Measurements from ENCODE around the gene POU3F4. TPM values are rescaled to one million over a fixed set of nuclear protein-coding genes. Genes with fewer than 3 reads are reported as not detected.

POU3F4 gene
- total and polyA plus RNA-seq, 2 of the 4 experiments (the other 2 are of a cell fraction), result not detected

DNA sequence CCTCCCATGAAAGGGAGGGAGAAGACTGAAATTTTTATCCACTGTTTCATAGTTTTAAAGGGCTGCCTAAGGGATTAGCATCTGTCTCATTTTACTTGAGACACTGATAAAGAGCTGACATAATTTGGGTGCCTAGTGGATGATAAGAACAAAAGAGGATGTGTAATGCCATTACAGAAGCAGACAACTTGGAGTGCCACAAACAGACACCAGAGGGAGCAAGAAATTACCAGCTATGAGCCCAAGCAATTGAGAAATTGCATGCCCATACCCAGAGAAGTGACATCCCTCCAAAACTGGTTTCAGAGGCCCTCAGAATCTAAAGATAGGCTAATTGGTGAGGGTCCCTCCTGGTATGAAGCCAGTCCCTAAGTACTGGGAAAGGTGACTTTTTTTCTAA lies 38.5 kb upstream of the POU3F4 start:
- no peak overlapping the region for H3K23ac ChIP-seq (ENCODE audit: low read depth, low read length)
- no peak overlapping the region for H3K4me2 ChIP-seq (ENCODE audit: low read depth, low read length)
- H3K9me3 ChIP-seq (ENCODE audit: control insufficient read depth, insufficient read depth, low read length), result no peaks in the 10 kb centered on the region
- no peaks in the 10 kb centered on the region for H3K4me1 ChIP-seq (ENCODE audit: control insufficient read depth, insufficient read depth, low read length)
- H4K8ac ChIP-seq (ENCODE audit: low read depth in 2 of 2, low read length in 2 of 2), result no peak overlapping the region
- no peak overlapping the region for H2AK5ac ChIP-seq (ENCODE audit: low read depth, low read length)
- H4K20me1 ChIP-seq (ENCODE audit: insufficient read depth, low read length), result no peaks in the 10 kb centered on the region
- no peak overlapping the region for H3K18ac ChIP-seq (ENCODE audit: low read depth, low read length)
- H3K36me3 ChIP-seq (ENCODE audit: control insufficient read depth, insufficient read depth, low read length), result no peaks in the 10 kb centered on the region
- H2BK120ac ChIP-seq (ENCODE audit: low read depth, low read length), result no peak overlapping the region
- ChIA-PET CTCF (no interaction called here), POLR2A (ENCODE audit: unreplicated experiment) (no interaction called here)
- H3K27me3 ChIP-seq (ENCODE audit: control insufficient read depth, insufficient read depth, low read length), result no peaks in the 10 kb centered on the region
- ATAC-seq (ENCODE audit: low read depth) (no peak), DNase-seq (peak; percentile 1)
- no TSS peak for BruUV-seq (replicated peaks)
- no peak overlapping the region for H4K5ac ChIP-seq (ENCODE audit: low read depth, low read length)
- H3K27ac ChIP-seq (ENCODE audit: insufficient read depth, low read length), result no peak overlapping the region
- no peak overlapping the region for H2BK20ac ChIP-seq (ENCODE audit: low read depth, low read length)
- H3K56ac ChIP-seq (ENCODE audit: extremely low read depth, insufficient read depth, low read length), result no peak overlapping the region
- H2BK5ac ChIP-seq (ENCODE audit: low read depth, low read length, poor library complexity, severe bottlenecking), result no peak overlapping the region
- no peak overlapping the region for H4K91ac ChIP-seq (ENCODE audit: insufficient read depth, low read depth, low read length)
- dilution Hi-C loops (cut with HindIII; ENCODE audit: low sequenced_read_pairs, unreplicated experiment), result no loop called here
- in situ Hi-C loops (cut with MboI; ENCODE audit: low sequenced_read_pairs), result no loop called here
- intact Hi-C loops (cut with micrococcal nuclease), result loop anchor here (5.0 kb wide), 2 partner anchors 168 to 378 kb away; no protein-coding TSS in a partner anchor
- H3K4ac ChIP-seq (ENCODE audit: low read depth, low read length), result no peak overlapping the region
- no peak overlapping the region for H3K9ac ChIP-seq (ENCODE audit: low read depth, low read length)
- no peak overlapping the region for H2BK15ac ChIP-seq (ENCODE audit: low read depth, low read length)
- H3K4me3 ChIP-seq (ENCODE audit: insufficient read depth, low read depth, low read length), result no peak overlapping the region
- H3K9me1 ChIP-seq (ENCODE audit: insufficient read depth, low read length), result no peaks in the 10 kb centered on the region
- no peaks in the 10 kb centered on the region for H3K79me1 ChIP-seq (ENCODE audit: low read depth in 1 of 2, low read length in 2 of 2)
- H2AFZ ChIP-seq (replicated peaks; ENCODE audit: low read length, poor library complexity), result no peak overlapping the region
- H3K14ac ChIP-seq (replicated peaks; ENCODE audit: low read depth, low read length), result no peak overlapping the region
- no peak overlapping the region for H2AK9ac ChIP-seq (replicated peaks; ENCODE audit: low read depth, low read length, poor library complexity)
- TF ChIP-seq CHD1 (IDR thresholded peaks at IDR 0.05; ENCODE audit: low read depth, low read length), result no peak
- TF ChIP-seq, protein P1, sequence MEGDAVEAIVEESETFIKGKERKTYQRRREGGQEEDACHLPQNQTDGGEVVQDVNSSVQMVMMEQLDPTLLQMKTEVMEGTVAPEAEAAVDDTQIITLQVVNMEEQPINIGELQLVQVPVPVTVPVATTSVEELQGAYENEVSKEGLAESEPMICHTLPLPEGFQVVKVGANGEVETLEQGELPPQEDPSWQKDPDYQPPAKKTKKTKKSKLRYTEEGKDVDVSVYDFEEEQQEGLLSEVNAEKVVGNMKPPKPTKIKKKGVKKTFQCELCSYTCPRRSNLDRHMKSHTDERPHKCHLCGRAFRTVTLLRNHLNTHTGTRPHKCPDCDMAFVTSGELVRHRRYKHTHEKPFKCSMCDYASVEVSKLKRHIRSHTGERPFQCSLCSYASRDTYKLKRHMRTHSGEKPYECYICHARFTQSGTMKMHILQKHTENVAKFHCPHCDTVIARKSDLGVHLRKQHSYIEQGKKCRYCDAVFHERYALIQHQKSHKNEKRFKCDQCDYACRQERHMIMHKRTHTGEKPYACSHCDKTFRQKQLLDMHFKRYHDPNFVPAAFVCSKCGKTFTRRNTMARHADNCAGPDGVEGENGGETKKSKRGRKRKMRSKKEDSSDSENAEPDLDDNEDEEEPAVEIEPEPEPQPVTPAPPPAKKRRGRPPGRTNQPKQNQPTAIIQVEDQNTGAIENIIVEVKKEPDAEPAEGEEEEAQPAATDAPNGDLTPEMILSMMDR (conservative IDR thresholded peaks at IDR 0.05; ENCODE audit: low read depth, low read length), result peak; percentile 31; the same call in 1 of the 2 replicates

Measured in IMR-90 (cell line).